Lung (tissue), 12 donors: ENCODE data around the gene RBM38. TPM values are rescaled to one million over a fixed set of nuclear protein-coding genes. Genes with fewer than 3 reads are reported as not detected.

Experiments used
- ATAC-seq: fragments of 200-7000 bp; cut with Tn5 transposase; one replicate; pipeline ENCODE4 v1.9.1; 2020; ENCODE audit warnings: moderate number of reproducible peaks; ENCODE audit not compliant: insufficient read depth, low FRiP score
- DNase-seq, 3 donors: peaks; one replicate each; pipeline ENCODE4 v3.0.0-alpha.2; 2013 to 2017
- H3K27ac ChIP-seq, 2 donors: one replicate each; pipeline ENCODE4 v1.5.1; 2013; ENCODE audit warnings: mild to moderate bottlenecking in 2 of 2, moderate library complexity in 2 of 2, control low read depth in 1 of 2, inconsistent platforms in 1 of 2, low read depth in 1 of 2, low read length in 1 of 2
- H3K27me3 ChIP-seq, 3 donors: one replicate each; pipeline ENCODE4 v1.5.1; 2013; ENCODE audit warnings: low read length in 2 of 3; ENCODE audit not compliant: control insufficient read depth in 3 of 3, insufficient read depth in 3 of 3
- H3K36me3 ChIP-seq, 4 donors: one replicate each; pipeline ENCODE4 v1.5.1; 2013; ENCODE audit warnings: low read length in 4 of 4, mild to moderate bottlenecking in 1 of 4, moderate library complexity in 1 of 4; ENCODE audit not compliant: control insufficient read depth in 4 of 4, insufficient read depth in 4 of 4
- H3K4me1 ChIP-seq, 5 donors: one replicate each; pipeline ENCODE4 v1.5.1; 2013; ENCODE audit warnings: low read length in 5 of 5, mild to moderate bottlenecking in 2 of 5, moderate library complexity in 1 of 5; ENCODE audit not compliant: control insufficient read depth in 5 of 5, insufficient read depth in 5 of 5
- H3K4me3 ChIP-seq: one replicate; pipeline ENCODE4 v1.5.1; 2013; ENCODE audit warnings: mild to moderate bottlenecking, control low read depth, moderate library complexity
- H3K9ac ChIP-seq, 2 donors: one replicate each; pipeline ENCODE4 v1.5.1; 2013; ENCODE audit warnings: low read length in 2 of 2, control low read depth in 1 of 2; ENCODE audit not compliant: insufficient read depth in 1 of 2
- H3K9me3 ChIP-seq, 4 donors: one replicate each; pipeline ENCODE4 v1.5.1; 2013; ENCODE audit warnings: low read length in 3 of 4, mild to moderate bottlenecking in 1 of 4, moderate library complexity in 1 of 4; ENCODE audit not compliant: control insufficient read depth in 4 of 4, insufficient read depth in 3 of 4
- CTCF ChIP-seq: IDR thresholded peaks from 2 replicates; pipeline ENCODE4 v1.5.1; 2012; ENCODE audit warnings: mild to moderate bottlenecking; ENCODE audit errors: control extremely low read depth, extremely low read depth
- WGBS, 2 donors: extraction: QIAGEN DNeasy Blood & Tissue Kit; methylation state at CpG; one replicate each; pipeline ENCODE4 v1.1.7; 2013; 5-methylcytosine and 5-hydroxymethylcytosine counted together
- polyA plus RNA-seq, 2 donors: library from polyadenylated mRNA; stranded (reverse); fragments of 200-250 nt; gene quantifications; one replicate each; pipeline ENCODE4 v1.2.1, GENCODE V29; 2013
- total RNA-seq, 2 donors: library from RNA; depleted of rRNA in 1 of 2; stranded (reverse); fragments of >200 nt in 1 of 2; gene quantifications; one replicate each; pipeline ENCODE4 v1.2.1, GENCODE V29; 2014 to 2021
- donor health status: control.
- donor health status: control.
- donor health status: Bipolar disorder and iron deficiency.
- donor health status: healthy.
- donor health status: DM: yes; HTN: yes; CAD: no.

Gene RBM38
- total and polyA plus RNA-seq, 4 donors, result 23.1 to 38.6 (median 30.9) TPM

GRCh38 chr20:57353351-57353750, 37.8 kb upstream of the RBM38 start:
- H3K4me3 ChIP-seq, result no peak overlapping the region
- no peaks in the 10 kb centered on the region for H3K9me3 ChIP-seq
- H3K4me1 ChIP-seq, result peaks cover 0 to 9% (median 3%) of the 10 kb centered on the region in 5 donors
- no peak overlapping the region for H3K27ac ChIP-seq
- DNase-seq (no peak), ATAC-seq (no peak)
- no peak for TF ChIP-seq CTCF
- H3K36me3 ChIP-seq, result peaks cover 10 to 25% (median 22%) of the 10 kb centered on the region in 4 donors
- WGBS, 2 donors, result 94% methylated on average over 9 of the region's 9 CpGs
- H3K9ac ChIP-seq, result no peak overlapping the region
- H3K27me3 ChIP-seq, result no peaks in the 10 kb centered on the region

GRCh38 chr20:57361517-57361916, 29.7 kb upstream of the RBM38 start:
- Histone ChIP-seq H3K4me1 (peaks cover 0 to 8% (median 0%) of the 10 kb centered on the region in 5 donors), H3K4me3 (no peak overlapping the region), H3K27ac (peak overlapping the region in 1 of 2 donors; percentile 45), H3K9me3 (no peaks in the 10 kb centered on the region), H3K27me3 (no peaks in the 10 kb centered on the region), H3K9ac (no peak overlapping the region), H3K36me3 (peaks cover 22 to 34% (median 29%) of the 10 kb centered on the region in 4 donors)
- 95 to 96% methylated on average over 6 of the region's 6 CpGs for WGBS, 2 donors
- ATAC-seq, result no peak
- no peak for DNase-seq
- no peak for TF ChIP-seq CTCF

GRCh38 chr20:57364451-57364850, 26.7 kb upstream of the RBM38 start:
- Histone ChIP-seq H3K4me1 (peaks cover 0 to 8% (median 0%) of the 10 kb centered on the region in 5 donors), H3K9me3 (no peaks in the 10 kb centered on the region), H3K4me3 (no peak overlapping the region), H3K27me3 (no peaks in the 10 kb centered on the region), H3K27ac (no peak overlapping the region), H3K9ac (no peak overlapping the region), H3K36me3 (peaks cover 32 to 49% (median 40%) of the 10 kb centered on the region in 4 donors)
- no peak for DNase-seq
- ATAC-seq, result no peak
- TF ChIP-seq CTCF, result no peak

DNA sequence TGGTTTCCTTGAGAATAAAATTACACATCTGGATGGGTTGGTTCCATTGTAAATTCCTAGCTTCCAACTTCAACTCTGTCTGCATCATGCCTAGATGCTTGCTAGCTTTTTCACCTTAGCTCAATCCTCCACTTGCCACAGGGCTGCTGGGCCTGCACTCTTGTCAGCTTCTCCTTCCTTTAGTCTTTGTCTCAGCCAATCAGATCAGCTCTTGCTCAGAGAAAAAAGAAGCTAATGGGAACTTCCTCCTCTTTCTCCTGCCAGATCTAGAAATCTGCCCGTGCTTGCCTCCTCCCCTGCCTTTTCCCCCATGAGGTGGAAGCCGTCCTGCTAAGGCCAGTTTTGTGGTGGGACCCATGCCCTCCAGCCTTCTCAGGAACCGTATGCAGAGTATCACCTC, 21.6 kb upstream of the RBM38 start:
- 66 to 71% methylated on average over 3 of the region's 3 CpGs for WGBS, 2 donors
- no peak overlapping the region for H3K9ac ChIP-seq
- H3K4me1 ChIP-seq, result no peaks in the 10 kb centered on the region
- no peak for TF ChIP-seq CTCF
- no peaks in the 10 kb centered on the region for H3K9me3 ChIP-seq
- DNase-seq, result no peak
- ATAC-seq, result no peak
- no peak overlapping the region for H3K4me3 ChIP-seq
- H3K36me3 ChIP-seq, result peaks cover 52 to 72% (median 61%) of the 10 kb centered on the region in 4 donors
- no peak overlapping the region for H3K27ac ChIP-seq
- H3K27me3 ChIP-seq, result no peaks in the 10 kb centered on the region
